Measurements from ENCODE around the gene SFSWAP. TPM values are rescaled to one million over a fixed set of nuclear protein-coding genes. Genes with fewer than 3 reads are reported as not detected.

SFSWAP gene
- polyA plus RNA-seq, 1 donor from 2014 or later, result 56.6 TPM

GRCh38 chr12:131732996-131733615, 22.2 kb downstream of the SFSWAP start:
- TF ChIP-seq EP300 (conservative IDR thresholded peaks at IDR 0.05; ENCODE audit: poor library complexity, severe bottlenecking) (no peak), RAD21 (conservative IDR thresholded peaks at IDR 0.05) (no peak), CTCF (IDR thresholded peaks at IDR 0.05; ENCODE audit: poor library complexity, severe bottlenecking) (no peak), MXI1 (conservative IDR thresholded peaks at IDR 0.05; ENCODE audit: poor library complexity, severe bottlenecking) (no peak), POLR2AphosphoS5 (IDR thresholded peaks at IDR 0.05) (no peak), EZH2 (IDR thresholded peaks at IDR 0.05; ENCODE audit: borderline replicate concordance, insufficient read depth, low read length, poor library complexity, severe bottlenecking) (no peak), TAF1 (IDR thresholded peaks at IDR 0.05; ENCODE audit: low read depth) (no peak), SMC3 (conservative IDR thresholded peaks at IDR 0.05; ENCODE audit: poor library complexity) (no peak)
- TF ChIP-seq, protein P1, sequence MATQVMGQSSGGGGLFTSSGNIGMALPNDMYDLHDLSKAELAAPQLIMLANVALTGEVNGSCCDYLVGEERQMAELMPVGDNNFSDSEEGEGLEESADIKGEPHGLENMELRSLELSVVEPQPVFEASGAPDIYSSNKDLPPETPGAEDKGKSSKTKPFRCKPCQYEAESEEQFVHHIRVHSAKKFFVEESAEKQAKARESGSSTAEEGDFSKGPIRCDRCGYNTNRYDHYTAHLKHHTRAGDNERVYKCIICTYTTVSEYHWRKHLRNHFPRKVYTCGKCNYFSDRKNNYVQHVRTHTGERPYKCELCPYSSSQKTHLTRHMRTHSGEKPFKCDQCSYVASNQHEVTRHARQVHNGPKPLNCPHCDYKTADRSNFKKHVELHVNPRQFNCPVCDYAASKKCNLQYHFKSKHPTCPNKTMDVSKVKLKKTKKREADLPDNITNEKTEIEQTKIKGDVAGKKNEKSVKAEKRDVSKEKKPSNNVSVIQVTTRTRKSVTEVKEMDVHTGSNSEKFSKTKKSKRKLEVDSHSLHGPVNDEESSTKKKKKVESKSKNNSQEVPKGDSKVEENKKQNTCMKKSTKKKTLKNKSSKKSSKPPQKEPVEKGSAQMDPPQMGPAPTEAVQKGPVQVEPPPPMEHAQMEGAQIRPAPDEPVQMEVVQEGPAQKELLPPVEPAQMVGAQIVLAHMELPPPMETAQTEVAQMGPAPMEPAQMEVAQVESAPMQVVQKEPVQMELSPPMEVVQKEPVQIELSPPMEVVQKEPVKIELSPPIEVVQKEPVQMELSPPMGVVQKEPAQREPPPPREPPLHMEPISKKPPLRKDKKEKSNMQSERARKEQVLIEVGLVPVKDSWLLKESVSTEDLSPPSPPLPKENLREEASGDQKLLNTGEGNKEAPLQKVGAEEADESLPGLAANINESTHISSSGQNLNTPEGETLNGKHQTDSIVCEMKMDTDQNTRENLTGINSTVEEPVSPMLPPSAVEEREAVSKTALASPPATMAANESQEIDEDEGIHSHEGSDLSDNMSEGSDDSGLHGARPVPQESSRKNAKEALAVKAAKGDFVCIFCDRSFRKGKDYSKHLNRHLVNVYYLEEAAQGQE (IDR thresholded peaks at IDR 0.05; ENCODE audit: borderline replicate concordance), result no peak
- Histone ChIP-seq H3K4me2 (ENCODE audit: low read length) (no peak overlapping the region), H3K9me2 (ENCODE audit: insufficient read depth, low read length) (no peaks in the 10 kb centered on the region), H3K9me3 (ENCODE audit: low read length) (no peaks in the 10 kb centered on the region), H4K20me1 (ENCODE audit: insufficient read depth) (no peaks in the 10 kb centered on the region), H3K9ac (ENCODE audit: low read length) (no peak overlapping the region), H3K79me2 (replicated peaks; ENCODE audit: insufficient read depth, low read length) (no peaks in the 10 kb centered on the region), H2AFZ (ENCODE audit: low read depth, low read length) (no peak overlapping the region), H3K27ac (ENCODE audit: low read length) (no peak overlapping the region), H3K27me3 (ENCODE audit: insufficient read depth, low read depth, low read length) (no peaks in the 10 kb centered on the region), H3K36me3 (ENCODE audit: insufficient read depth, low read length) (peaks cover 2% of the 10 kb centered on the region), H3F3A (ENCODE audit: insufficient read depth, low read length, poor library complexity, severe bottlenecking) (no peaks in the 10 kb centered on the region), H3K4me3 (ENCODE audit: low read length) (no peak overlapping the region)

- no peaks in the 10 kb centered on the region for H3K27me3 ChIP-seq (ENCODE audit: insufficient read depth, low read depth, low read length)
- no peaks in the 10 kb centered on the region for H3K79me2 ChIP-seq (replicated peaks; ENCODE audit: insufficient read depth, low read length)
- H3K4me2 ChIP-seq (ENCODE audit: low read length), result no peak overlapping the region
- no peaks in the 10 kb centered on the region for H3K9me3 ChIP-seq (ENCODE audit: low read length)
- no peak overlapping the region for H3K9ac ChIP-seq (ENCODE audit: low read length)
- no peak overlapping the region for H3K4me3 ChIP-seq (ENCODE audit: low read length)
- no peaks in the 10 kb centered on the region for H3K9me2 ChIP-seq (ENCODE audit: insufficient read depth, low read length)
- H2AFZ ChIP-seq (ENCODE audit: low read depth, low read length), result no peak overlapping the region
- no peaks in the 10 kb centered on the region for H3F3A ChIP-seq (ENCODE audit: insufficient read depth, low read length, poor library complexity, severe bottlenecking)
- H3K36me3 ChIP-seq (ENCODE audit: insufficient read depth, low read length), result no peaks in the 10 kb centered on the region
- H4K20me1 ChIP-seq (ENCODE audit: insufficient read depth), result no peaks in the 10 kb centered on the region
- H3K27ac ChIP-seq (ENCODE audit: low read length), result no peak overlapping the region
- TF ChIP-seq TAF1 (IDR thresholded peaks at IDR 0.05; ENCODE audit: low read depth) (no peak), EZH2 (IDR thresholded peaks at IDR 0.05; ENCODE audit: borderline replicate concordance, insufficient read depth, low read length, poor library complexity, severe bottlenecking) (no peak), RAD21 (conservative IDR thresholded peaks at IDR 0.05) (no peak), MXI1 (conservative IDR thresholded peaks at IDR 0.05; ENCODE audit: poor library complexity, severe bottlenecking) (no peak), CTCF (IDR thresholded peaks at IDR 0.05; ENCODE audit: poor library complexity, severe bottlenecking) (no peak)
- TF ChIP-seq, protein P1 (IDR thresholded peaks at IDR 0.05; ENCODE audit: borderline replicate concordance), result no peak
Observed at GRCh38 chr12:131733874-131734273, 23.0 kb downstream of the SFSWAP start.

All from neural cell (in vitro differentiated cells).